PC-9 (cell line): ENCODE results near the gene HSD3B7. TPM values are rescaled to one million over a fixed set of nuclear protein-coding genes. Genes with fewer than 3 reads are reported as not detected.

Experiments used
- BruUV-seq: library from RNA; stranded (reverse); fragments of 400-500 nt; replicated peaks from 2 replicates; lab custom pipeline; 2021; lab: Mats Ljungman, UMichigan
- CTCF ChIA-PET: fragments of 300-600 bp; sonication (Branson Sonifier 250); formaldehyde crosslinking; loops from one replicate; lab custom pipeline; 2022; ENCODE audit warnings: antibody characterized with exemption; lab: Charles Lee
- POLR2A ChIA-PET: fragments of 300-600 bp; sonication (Branson Sonifier 250); formaldehyde crosslinking; loops from one replicate; lab custom pipeline; 2022; ENCODE audit warnings: antibody characterized with exemption; ENCODE audit not compliant: unreplicated experiment; lab: Charles Lee
- DNase-seq, 2 experiments: peaks; one replicate each; pipeline versions ENCODE4 v3.0.0 to v3.0.0-alpha.2; 2015 to 2022; ENCODE audit warnings: mixed read lengths in 1 of 2
- H2AFZ ChIP-seq: fragments of 200-600 bp; sonication (generic); 2 replicates; pipeline ENCODE4 v1.8.1; 2017; ENCODE audit warnings: antibody characterized with exemption
- H3F3A ChIP-seq: fragments of 200-600 bp; sonication (generic); 2 replicates; pipeline ENCODE4 v1.8.1; 2017; ENCODE audit warnings: antibody characterized with exemption, mild to moderate bottlenecking, low read depth; ENCODE audit not compliant: insufficient read depth
- H3K27ac ChIP-seq: fragments of 200-600 bp; sonication (generic); 2 replicates; pipeline ENCODE4 v1.6.1; 2016; ENCODE audit warnings: mixed run types
- H3K27me3 ChIP-seq: fragments of 200-600 bp; sonication (generic); 2 replicates; pipeline ENCODE4 v1.6.1; 2016; ENCODE audit warnings: low read depth, mixed run types; ENCODE audit not compliant: insufficient read depth
- H3K36me3 ChIP-seq: fragments of 200-600 bp; sonication (generic); 2 replicates; pipeline ENCODE4 v1.6.1; 2016; ENCODE audit warnings: low read depth, mixed run types
- H3K4me1 ChIP-seq: fragments of 200-600 bp; sonication (generic); replicated peaks from 2 replicates; pipeline ENCODE4 v1.6.1; 2016; ENCODE audit warnings: mixed run types; ENCODE audit not compliant: insufficient read depth
- H3K4me2 ChIP-seq: fragments of 200-600 bp; sonication (generic); 2 replicates; pipeline ENCODE4 v1.6.1; 2017; ENCODE audit warnings: mixed run types
- H3K4me3 ChIP-seq: fragments of 200-600 bp; sonication (generic); 2 replicates; pipeline ENCODE4 v1.6.1; 2016; ENCODE audit warnings: mixed run types
- H3K79me2 ChIP-seq: fragments of 200-600 bp; sonication (generic); 2 replicates; pipeline ENCODE4 v1.6.1; 2017; ENCODE audit warnings: low read depth, mixed run types
- H3K9me2 ChIP-seq: fragments of 200-600 bp; sonication (generic); 2 replicates; pipeline ENCODE4 v1.8.1; 2017; ENCODE audit warnings: mild to moderate bottlenecking; ENCODE audit not compliant: insufficient read depth
- H3K9me3 ChIP-seq: fragments of 200-600 bp; sonication (generic); 2 replicates; pipeline ENCODE4 v1.8.1; 2016; ENCODE audit warnings: low read depth; ENCODE audit not compliant: insufficient read depth
- H4K20me1 ChIP-seq: fragments of 200-600 bp; sonication (generic); 2 replicates; pipeline ENCODE4 v1.8.1; 2017; ENCODE audit not compliant: insufficient read depth
- EZH2 ChIP-seq: fragments of 200-600 bp; sonication (generic); IDR thresholded peaks from 2 replicates; pipeline ENCODE4 v1.8.0; 2017; ENCODE audit warnings: antibody characterized with exemption, low read depth
- intact Hi-C: fragments of 100-400 bp; cut with micrococcal nuclease; formaldehyde crosslinking; loops from one replicate; pipeline ENCODE4 v1.10.0; 2022; ENCODE audit not compliant: unreplicated experiment
- total RNA-seq: library from RNA; stranded (reverse); gene quantifications from 2 replicates; pipeline ENCODE4 v1.2.3, GENCODE V29; 2021
- TF ChIP-seq, protein P1 (sequence below): fragments of 200-600 bp; sonication (generic); conservative IDR thresholded peaks from 2 replicates; pipeline ENCODE4 v1.6.1; 2017; ENCODE audit warnings: mixed run types, antibody characterized with exemption, mild to moderate bottlenecking, moderate library complexity

HSD3B7 gene
- total RNA-seq, 1 experiment from 2014 or later: 34.8 TPM

DNA sequence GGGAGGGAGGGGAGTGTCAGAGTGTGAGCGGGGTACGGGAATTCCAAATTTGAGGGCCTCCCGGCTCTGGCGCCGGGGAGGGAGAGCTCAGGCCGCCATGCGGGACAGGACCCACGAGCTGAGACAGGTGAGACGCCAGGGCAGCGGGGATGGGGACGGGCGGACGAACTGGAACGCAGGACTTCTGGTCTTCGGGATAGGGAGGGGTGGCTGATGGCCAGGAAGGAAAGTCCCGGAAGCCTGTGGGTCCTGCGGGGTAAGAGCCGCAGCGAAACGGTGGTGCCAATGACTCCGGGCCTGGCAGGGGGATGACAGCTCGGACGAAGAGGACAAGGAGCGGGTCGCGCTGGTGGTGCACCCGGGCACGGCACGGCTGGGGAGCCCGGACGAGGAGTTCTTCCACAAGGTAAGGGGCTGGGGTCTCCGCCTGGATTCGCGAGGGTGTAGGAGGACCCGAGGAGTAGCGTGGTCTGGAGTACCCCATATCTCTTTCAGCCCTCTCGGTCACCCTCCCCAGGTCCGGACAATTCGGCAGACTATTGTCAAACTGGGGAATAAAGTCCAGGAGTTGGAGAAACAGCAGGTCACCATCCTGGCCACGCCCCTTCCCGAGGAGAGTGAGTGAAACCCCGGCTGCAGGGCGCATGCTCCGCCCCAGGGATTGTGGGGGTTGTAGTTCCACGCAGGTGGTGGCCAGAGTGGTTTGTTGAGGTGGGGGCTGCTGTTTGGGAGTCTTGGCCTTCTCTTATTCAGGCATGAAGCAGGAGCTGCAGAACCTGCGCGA, 48.9 kb downstream of the HSD3B7 start:
- intact Hi-C loops: loop anchor here (1.0 to 2.0 kb wide), 7 partner anchors 37 to 375 kb away; partner anchors contain the start of genes FBRS, HSD3B7, KAT8 and VKORC1
- CTCF ChIA-PET: interaction anchor here (0.6 kb wide), 2 partner anchors 229 to 353 kb away, joined by 3 to 5 read pairs; no protein-coding TSS in a partner anchor
- peak; percentile 66 to 91 for DNase-seq
- H3K79me2 ChIP-seq: peaks cover 19% of the 10 kb centered on the region
- no peaks in the 10 kb centered on the region for H3K9me3 ChIP-seq
- no peaks in the 10 kb centered on the region for H3K36me3 ChIP-seq
- peak overlapping the region; percentile 98 for H2AFZ ChIP-seq
- H3K9me2 ChIP-seq: no peaks in the 10 kb centered on the region
- 0 out of 2 replicates have a peak overlapping the region, but pooled peaks have one; percentile 10 for H3K27ac ChIP-seq
- H4K20me1 ChIP-seq: peaks cover 9% of the 10 kb centered on the region
- no TSS peak for BruUV-seq
- H3K27me3 ChIP-seq: no peaks in the 10 kb centered on the region
- TF ChIP-seq EZH2: no peak
- TF ChIP-seq, protein P1, sequence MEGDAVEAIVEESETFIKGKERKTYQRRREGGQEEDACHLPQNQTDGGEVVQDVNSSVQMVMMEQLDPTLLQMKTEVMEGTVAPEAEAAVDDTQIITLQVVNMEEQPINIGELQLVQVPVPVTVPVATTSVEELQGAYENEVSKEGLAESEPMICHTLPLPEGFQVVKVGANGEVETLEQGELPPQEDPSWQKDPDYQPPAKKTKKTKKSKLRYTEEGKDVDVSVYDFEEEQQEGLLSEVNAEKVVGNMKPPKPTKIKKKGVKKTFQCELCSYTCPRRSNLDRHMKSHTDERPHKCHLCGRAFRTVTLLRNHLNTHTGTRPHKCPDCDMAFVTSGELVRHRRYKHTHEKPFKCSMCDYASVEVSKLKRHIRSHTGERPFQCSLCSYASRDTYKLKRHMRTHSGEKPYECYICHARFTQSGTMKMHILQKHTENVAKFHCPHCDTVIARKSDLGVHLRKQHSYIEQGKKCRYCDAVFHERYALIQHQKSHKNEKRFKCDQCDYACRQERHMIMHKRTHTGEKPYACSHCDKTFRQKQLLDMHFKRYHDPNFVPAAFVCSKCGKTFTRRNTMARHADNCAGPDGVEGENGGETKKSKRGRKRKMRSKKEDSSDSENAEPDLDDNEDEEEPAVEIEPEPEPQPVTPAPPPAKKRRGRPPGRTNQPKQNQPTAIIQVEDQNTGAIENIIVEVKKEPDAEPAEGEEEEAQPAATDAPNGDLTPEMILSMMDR: no peak
- peak overlapping the region; percentile 87 for H3K4me3 ChIP-seq
- POLR2A ChIA-PET: interaction anchor here (0.6 to 0.7 kb wide), 4 partner anchors 37 to 117 kb away, joined by 3 to 6 read pairs (median 4); partner anchors contain the start of gene KAT8
- H3F3A ChIP-seq: peaks cover 12% of the 10 kb centered on the region; the same call in 1 of the 2 replicates
- H3K4me2 ChIP-seq: peak overlapping the region; percentile 97
- H3K4me1 ChIP-seq: peaks cover 12% of the 10 kb centered on the region

DNA sequence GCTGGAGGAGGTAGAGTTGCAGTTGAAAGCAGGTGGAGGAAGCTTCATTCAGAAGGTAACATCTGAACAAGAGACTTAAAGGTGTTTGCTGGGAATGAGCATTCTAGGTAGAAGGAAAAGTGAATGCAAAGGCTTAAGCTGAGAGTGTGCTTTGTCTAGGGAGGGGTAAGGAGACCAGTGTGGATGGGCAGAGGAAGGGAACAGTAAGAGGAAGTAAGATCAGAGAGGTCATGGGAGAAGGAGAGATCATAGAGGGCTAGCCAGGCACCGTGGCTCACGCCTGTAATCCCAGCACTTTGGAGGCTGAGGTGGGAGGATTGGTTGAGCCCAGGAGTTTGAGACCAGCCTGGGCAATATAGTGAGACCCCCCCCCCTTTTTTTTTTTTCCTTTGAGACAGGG, 51.7 kb downstream of the HSD3B7 start:
- Histone ChIP-seq H3K27me3 (no peaks in the 10 kb centered on the region), H3F3A (peaks cover 12% of the 10 kb centered on the region; the same call in 1 of the 2 replicates), H3K79me2 (peaks cover 19% of the 10 kb centered on the region), H4K20me1 (peaks cover 9% of the 10 kb centered on the region), H3K4me2 (no peak overlapping the region), H3K27ac (no peak overlapping the region), H3K36me3 (no peaks in the 10 kb centered on the region), H3K4me1 (peaks cover 12% of the 10 kb centered on the region), H3K9me2 (no peaks in the 10 kb centered on the region), H2AFZ (no peak overlapping the region), H3K9me3 (no peaks in the 10 kb centered on the region), H3K4me3 (no peak overlapping the region)
- POLR2A ChIA-PET: interaction anchor here (0.8 kb wide), 1 partner anchor 13 kb away, joined by 3 read pairs; no protein-coding TSS in a partner anchor
- no TSS peak for BruUV-seq
- intact Hi-C loops: no loop called here
- TF ChIP-seq, protein P1: no peak
- no peak for TF ChIP-seq EZH2
- CTCF ChIA-PET: no interaction called here
- no peak for DNase-seq

Other genes with a start within 250 kb of the HSD3B7 start
- 66.1 and 67.3 TPM in 2 replicates for gene PHKG2, start 236.8 kb upstream of the HSD3B7 start, total RNA-seq
- 17.9 and 19.9 TPM in 2 replicates for gene CFAP119, start 223.1 kb upstream of the HSD3B7 start, total RNA-seq
- 149 and 178 TPM in 2 replicates for gene RNF40, start 222.9 kb upstream of the HSD3B7 start, total RNA-seq
- gene ZNF629, start 198.0 kb upstream of the HSD3B7 start, total RNA-seq: 21.7 and 25.6 TPM in 2 replicates
- 59.3 and 66.9 TPM in 2 replicates for gene BCL7C, start 91.1 kb upstream of the HSD3B7 start, total RNA-seq
- 11.6 and 17.0 TPM in 2 replicates for gene CTF1, start 88.6 kb upstream of the HSD3B7 start, total RNA-seq
- 70.8 and 72.7 TPM in 2 replicates for gene FBXL19, start 61.6 kb upstream of the HSD3B7 start, total RNA-seq
- 40.7 and 43.5 TPM in 2 replicates for gene ORAI3, start 36.1 kb upstream of the HSD3B7 start, total RNA-seq
- gene SETD1A, start 27.5 kb upstream of the HSD3B7 start, total RNA-seq: 29.6 and 33.2 TPM in 2 replicates
- 3.9 and 5.6 TPM in 2 replicates for gene STX1B, start 25.4 kb downstream of the HSD3B7 start, total RNA-seq
- gene STX4, start 48.4 kb downstream of the HSD3B7 start, total RNA-seq: 85.8 and 100 TPM in 2 replicates
- 13.2 and 17.4 TPM in 2 replicates for gene ZNF668, start 89.0 kb downstream of the HSD3B7 start, total RNA-seq
- gene ZNF646, start 89.2 kb downstream of the HSD3B7 start, total RNA-seq: 25.4 and 30.7 TPM in 2 replicates
- gene PRSS53, start 103.7 kb downstream of the HSD3B7 start, total RNA-seq: 7.7 and 9.2 TPM in 2 replicates
- gene VKORC1, start 109.6 kb downstream of the HSD3B7 start, total RNA-seq: 46.0 and 59.9 TPM in 2 replicates
- gene BCKDK, start 123.2 kb downstream of the HSD3B7 start, total RNA-seq: 41.5 and 66.5 TPM in 2 replicates
- gene KAT8, start 132.5 kb downstream of the HSD3B7 start, total RNA-seq: 81.4 and 84.3 TPM in 2 replicates
- gene PRSS8, start 150.5 kb downstream of the HSD3B7 start, total RNA-seq: 147 and 154 TPM in 2 replicates
- 4.1 and 6.8 TPM in 2 replicates for gene PRSS36, start 164.9 kb downstream of the HSD3B7 start, total RNA-seq
- 429 and 637 TPM in 2 replicates for gene FUS, start 194.9 kb downstream of the HSD3B7 start, total RNA-seq
- gene PYCARD, start 217.6 kb downstream of the HSD3B7 start, total RNA-seq: 72.9 and 107 TPM in 2 replicates
- 0.09 TPM in 1 of 2 replicates, not detected in the other for gene TRIM72, start 228.9 kb downstream of the HSD3B7 start, total RNA-seq
- gene PYDC1, start 231.9 kb downstream of the HSD3B7 start, total RNA-seq: not detected in 2 replicates